WERI-Rb-1 (cell line): ENCODE data around the gene GIMAP4.
"Not testable (repeated sequence)": the region's sequence is repeated elsewhere in the genome, so short reads cannot be mapped to it uniquely, and the experiment has no call there.

ENCODE experiments used
- DNase-seq: peaks from one replicate; pipeline ENCODE4 v3.0.0-alpha.2; 2020
- H3K27ac ChIP-seq: fragments of 250-450 bp; sonication (Bioruptor Pico); 2 replicates; pipeline ENCODE4 v1.5.1; 2020; ENCODE audit warnings: mild to moderate bottlenecking, moderate library complexity
- H3K27me3 ChIP-seq: fragments of 250-450 bp; sonication (Bioruptor Pico); 2 replicates; pipeline ENCODE4 v1.5.1; 2021; ENCODE audit warnings: mild to moderate bottlenecking, low read depth, moderate library complexity; ENCODE audit not compliant: insufficient read depth, severe bottlenecking
- H3K36me3 ChIP-seq: fragments of 250-450 bp; sonication (Bioruptor Pico); 2 replicates; pipeline ENCODE4 v1.5.1; 2020; ENCODE audit warnings: mild to moderate bottlenecking, moderate library complexity
- H3K4me3 ChIP-seq: 2 replicates; pipeline ENCODE4 v1.5.1; 2011; ENCODE audit warnings: low read depth, mild to moderate bottlenecking, control low read depth, low read length
- H3K9me3 ChIP-seq: fragments of 250-450 bp; sonication (Bioruptor Pico); 2 replicates; pipeline ENCODE4 v1.5.1; 2021; ENCODE audit warnings: mild to moderate bottlenecking, moderate library complexity; ENCODE audit not compliant: severe bottlenecking
- CTCF ChIP-seq: IDR thresholded peaks from 2 replicates; pipeline ENCODE4 v1.5.1; 2011; ENCODE audit warnings: low read depth, mild to moderate bottlenecking, control low read depth, inconsistent platforms, low read length

Gene GIMAP4

GRCh38 chr7:150567169-150567568, at the start of gene GIMAP4:
GIMAP4 (plus strand) TSS chr7:150567390; CDS start chr7:150569902, 2,512 bp downstream.
- DNase-seq, result no peak
- H3K9me3 ChIP-seq, result no peaks in the 10 kb centered on the region
- H3K36me3 ChIP-seq, result no peaks in the 10 kb centered on the region
- no peak within 1 kb of the TSS for H3K27ac ChIP-seq
- TF ChIP-seq CTCF, result no peak
- H3K4me3 ChIP-seq, result no peak within 1 kb of the TSS
- no peaks in the 10 kb centered on the region for H3K27me3 ChIP-seq

GRCh38 chr7:150519310-150519709, 47.9 kb upstream of the GIMAP4 start:
- peaks cover 2% of the 10 kb centered on the region for H3K27me3 ChIP-seq
- DNase-seq, result no peak
- H3K36me3 ChIP-seq, result no peaks in the 10 kb centered on the region
- no peak overlapping the region for H3K27ac ChIP-seq
- no peak overlapping the region for H3K4me3 ChIP-seq
- H3K9me3 ChIP-seq, result no peaks in the 10 kb centered on the region
- TF ChIP-seq CTCF, result no peak

- no peaks in the 10 kb centered on the region for H3K36me3 ChIP-seq
- peaks cover 2% of the 10 kb centered on the region for H3K27me3 ChIP-seq
- DNase-seq, result no peak
- no peaks in the 10 kb centered on the region for H3K9me3 ChIP-seq
- H3K4me3 ChIP-seq, result no peak overlapping the region
- no peak overlapping the region for H3K27ac ChIP-seq
- TF ChIP-seq CTCF, result no peak
Measured at GRCh38 chr7:150520145-150520544, 47.0 kb upstream of the GIMAP4 start.

GRCh38 chr7:150522931-150523330, 44.3 kb upstream of the GIMAP4 start:
- not testable (repeated sequence) for H3K27ac ChIP-seq, H3K36me3 ChIP-seq, H3K27me3 ChIP-seq, H3K4me3 ChIP-seq, DNase-seq, H3K9me3 ChIP-seq

GRCh38 chr7:150524018-150524417, 43.2 kb upstream of the GIMAP4 start:
- H3K9me3 ChIP-seq, result peaks cover 4% of the 10 kb centered on the region
- DNase-seq, result no peak
- H3K27me3 ChIP-seq, result peaks cover 2% of the 10 kb centered on the region
- no peak overlapping the region for H3K4me3 ChIP-seq
- H3K27ac ChIP-seq, result no peak overlapping the region
- TF ChIP-seq CTCF, result no peak
- no peaks in the 10 kb centered on the region for H3K36me3 ChIP-seq

GRCh38 chr7:150531704-150532103, 35.5 kb upstream of the GIMAP4 start:
- Histone ChIP-seq H3K27ac (no peak overlapping the region), H3K36me3 (no peaks in the 10 kb centered on the region), H3K9me3 (peaks cover 4% of the 10 kb centered on the region), H3K27me3 (no peaks in the 10 kb centered on the region), H3K4me3 (no peak overlapping the region)
- DNase-seq, result no peak
- no peak for TF ChIP-seq CTCF
